Endothelial cell of umbilical vein (primary cell): ENCODE results near the gene TET1. TPM values are rescaled to one million over a fixed set of nuclear protein-coding genes. Genes with fewer than 3 reads are reported as not detected.

Experiments
- BruUV-seq: library from RNA; stranded (reverse); fragments of 400-500 nt; replicated peaks from 2 replicates; lab custom pipeline; 2021; lab: Mats Ljungman, UMichigan
- CTCF ChIA-PET: fragments of 300-600, 350-600 bp; sonication (Branson Sonifier 250); formaldehyde crosslinking; loops from one replicate; lab custom pipeline; 2021; ENCODE audit warnings: antibody characterized with exemption, inconsistent platforms; lab: Charles Lee
- POLR2A ChIA-PET: fragments of 300-600, 350-600 bp; sonication (Branson Sonifier 250); formaldehyde crosslinking; loops from one replicate; lab custom pipeline; 2021; ENCODE audit warnings: antibody characterized with exemption, inconsistent platforms; lab: Charles Lee
- DNase-seq: peaks from one replicate; pipeline ENCODE4 v3.0.0-alpha.2; 2011; ENCODE audit warnings: low read depth, low spot score
- FAIRE-seq: peaks from 2 replicates; lab custom pipeline; 2011; peaks lifted over from hg19 to GRCh38; lab: Jason Lieb, UNC
- H2AFZ ChIP-seq: 2 replicates; pipeline ENCODE4 v1.6.0; 2012; ENCODE audit warnings: low read depth, low read length, control low read depth, inconsistent platforms
- H3K27ac ChIP-seq: 2 replicates; pipeline ENCODE4 v1.5.1; 2011; ENCODE audit warnings: low read depth, mild to moderate bottlenecking, control low read depth, low read length, moderate library complexity; ENCODE audit not compliant: insufficient read depth
- H3K27me3 ChIP-seq, 2 experiments: 2 replicates each; pipeline versions ENCODE4 v1.6.0 to v1.6.1; 2011; ENCODE audit warnings: low read length in 2 of 2, mixed read lengths in 1 of 2; ENCODE audit not compliant: control insufficient read depth in 2 of 2, insufficient read depth in 2 of 2
- H3K36me3 ChIP-seq, 2 experiments: 2 replicates in 1 of 2; 3 replicates in 1 of 2; pipeline ENCODE4 v1.5.1; 2011; ENCODE audit warnings: low read length in 2 of 2, mild to moderate bottlenecking in 1 of 2, moderate library complexity in 1 of 2; ENCODE audit not compliant: control insufficient read depth in 2 of 2, insufficient read depth in 2 of 2; ENCODE audit errors: extremely low read depth in 1 of 2
- H3K4me1 ChIP-seq: 3 replicates; pipeline ENCODE4 v1.5.1; 2011; ENCODE audit warnings: mild to moderate bottlenecking, low read length; ENCODE audit not compliant: control insufficient read depth, insufficient read depth; ENCODE audit errors: extremely low read depth
- H3K4me2 ChIP-seq: 2 replicates; pipeline ENCODE4 v1.6.1; 2011; ENCODE audit warnings: low read length, control low read depth, mixed read lengths; ENCODE audit not compliant: insufficient read depth
- H3K4me3 ChIP-seq, 3 experiments: fragments of 200-600 bp in 1 of 3; sonication (generic), shearing (Covaris generic) in 1 of 3; replicated peaks in 1 of 3; 2 replicates each; pipeline ENCODE4 v1.5.1; 2011 to 2016; ENCODE audit warnings: control low read depth in 3 of 3, low read length in 3 of 3, mild to moderate bottlenecking in 2 of 3, inconsistent platforms in 1 of 3, low read depth in 1 of 3, moderate library complexity in 1 of 3; ENCODE audit not compliant: insufficient read depth in 1 of 3
- H3K79me2 ChIP-seq: 2 replicates; pipeline ENCODE4 v1.6.0; 2012; ENCODE audit warnings: low read length, inconsistent platforms; ENCODE audit not compliant: control insufficient read depth, insufficient read depth
- H3K9ac ChIP-seq: replicated peaks from 2 replicates; pipeline ENCODE3; 2011; ENCODE audit warnings: low read length, control low read depth; ENCODE audit not compliant: insufficient read depth; ENCODE audit errors: extremely low read depth
- H3K9me1 ChIP-seq: replicated peaks from 3 replicates; pipeline ENCODE4 v1.6.0; 2011; ENCODE audit warnings: mild to moderate bottlenecking, low read length; ENCODE audit not compliant: control insufficient read depth, insufficient read depth; ENCODE audit errors: extremely low read depth
- H3K9me3 ChIP-seq: replicated peaks from 2 replicates; pipeline ENCODE4 v1.5.1; 2012; ENCODE audit warnings: low read length, inconsistent platforms; ENCODE audit not compliant: control insufficient read depth, insufficient read depth
- H4K20me1 ChIP-seq: replicated peaks from 2 replicates; pipeline ENCODE3; 2011; ENCODE audit warnings: mild to moderate bottlenecking, low read length; ENCODE audit not compliant: control insufficient read depth, insufficient read depth; ENCODE audit errors: extremely low read depth
- EZH2 ChIP-seq: IDR thresholded peaks from 2 replicates; pipeline ENCODE4 v1.6.1; 2012; ENCODE audit warnings: borderline replicate concordance, low read depth, mild to moderate bottlenecking, moderate library complexity, low read length, inconsistent platforms; ENCODE audit not compliant: severe bottlenecking
- FOS ChIP-seq: IDR thresholded peaks from 2 replicates; pipeline ENCODE4 v1.6.1; 2011; ENCODE audit warnings: mild to moderate bottlenecking, low read length, moderate library complexity, borderline replicate concordance; ENCODE audit not compliant: insufficient read depth
- GATA2 ChIP-seq: IDR thresholded peaks from 2 replicates; pipeline ENCODE4 v1.7.0; 2011; ENCODE audit warnings: low read depth, mild to moderate bottlenecking, moderate library complexity, mixed read lengths, low read length; ENCODE audit not compliant: insufficient read length, insufficient read depth
- JUN ChIP-seq: IDR thresholded peaks from 2 replicates; pipeline ENCODE4 v1.6.1; 2011; ENCODE audit warnings: borderline replicate concordance, low read depth; ENCODE audit not compliant: insufficient read length, insufficient read depth
- MYC ChIP-seq: IDR thresholded peaks from one replicate; pipeline ENCODE4 v1.6.1; 2011; ENCODE audit warnings: mild to moderate bottlenecking, low read depth, low read length
- POLR2A ChIP-seq: IDR thresholded peaks from 2 replicates; pipeline ENCODE4 v1.6.1; 2012; ENCODE audit warnings: low read depth, mild to moderate bottlenecking, control low read depth, low read length
- POLR2AphosphoS5 ChIP-seq: IDR thresholded peaks from 2 replicates; pipeline ENCODE4 v1.6.1; 2012; ENCODE audit warnings: low read depth, mild to moderate bottlenecking, control low read depth, low read length, moderate library complexity; ENCODE audit not compliant: insufficient read depth
- dilution Hi-C: fragments of 300-500 bp; cut with MboI; formaldehyde crosslinking; loops from one replicate; pipeline ENCODE4 v1.15.0; 2019; ENCODE audit warnings: low sequenced_read_pairs; ENCODE audit not compliant: extremely low pct_ligation_motif_present
- intact Hi-C: fragments of 100-400 bp; cut with micrococcal nuclease; formaldehyde crosslinking; loops from one replicate; pipeline ENCODE4 v1.10.0; 2022
- polyA plus RNA-seq, 4 experiments: library from polyadenylated mRNA; depleted of rRNA in 3 of 4; stranded (reverse) in 3 of 4; unstranded in 1 of 4; fragments of >200 nt; gene quantifications; 2 replicates each; pipeline versions ENCODE4 v1.2.1 to v1.2.3, GENCODE V29; 2011 to 2012; ENCODE audit warnings: missing spikeins in 1 of 4
- total RNA-seq: library from RNA; stranded (reverse); gene quantifications from 2 replicates; pipeline ENCODE4 v1.2.3, GENCODE V29; 2021
- TF ChIP-seq, protein P1 (sequence below): IDR thresholded peaks from 2 replicates; pipeline ENCODE4 v1.6.1; 2011; ENCODE audit not compliant: insufficient read depth, insufficient read length
- TF ChIP-seq, protein P2 (sequence below), 2 donors: IDR thresholded peaks; 1 replicate in 1 of 2; 2 replicates in 1 of 2; pipeline ENCODE4 v1.5.1; 2011; ENCODE audit warnings: low read length in 2 of 2, mild to moderate bottlenecking in 2 of 2, moderate library complexity in 2 of 2, control low read depth in 1 of 2, inconsistent platforms in 1 of 2, low read depth in 1 of 2; ENCODE audit not compliant: insufficient read depth in 1 of 2; ENCODE audit errors: extremely low read depth in 1 of 2

Gene TET1
- total and polyA plus RNA-seq, 2 donors (not counting 3 experiments of a cell fraction or from before 2014, with no cell fraction given), result 0.23 to 1.5 TPM

DNA sequence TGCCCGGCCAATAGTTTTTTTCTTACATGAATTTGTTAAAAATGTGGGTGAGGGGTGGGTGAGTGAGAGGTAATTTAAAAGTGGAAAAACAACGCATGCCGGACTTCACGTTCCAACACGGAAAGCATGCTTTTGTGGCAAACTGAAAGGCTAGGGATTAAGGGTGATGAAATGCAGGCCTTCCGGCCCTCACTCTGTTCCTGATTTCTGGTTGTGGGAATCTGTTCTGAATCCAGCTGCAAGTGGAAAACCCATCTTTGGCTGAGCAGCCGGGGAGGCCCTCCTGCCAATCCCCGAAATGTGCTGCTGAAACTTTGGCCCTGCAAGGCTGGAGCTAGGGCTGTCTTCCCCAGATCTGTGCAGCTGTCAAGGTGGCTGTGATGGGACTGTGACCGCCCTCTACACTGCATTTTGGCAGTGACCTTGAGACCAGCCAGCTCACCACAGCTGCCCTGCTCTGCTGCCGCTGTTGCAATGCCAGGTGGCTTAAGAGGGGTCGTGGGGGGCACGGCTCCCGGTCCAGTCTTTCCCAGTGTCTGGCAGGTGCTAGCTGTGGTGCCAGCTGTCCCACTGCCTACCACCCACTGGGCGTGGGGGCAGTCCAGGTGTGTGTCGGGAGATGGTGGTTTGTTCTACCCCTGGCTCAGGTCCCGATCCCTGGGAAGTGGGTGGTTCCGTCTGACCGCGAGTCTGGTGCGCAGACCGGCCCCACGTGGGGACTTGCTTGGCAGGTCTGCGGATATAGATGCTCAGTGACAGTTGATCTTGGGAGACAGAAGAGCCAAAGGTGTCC, 39.0 kb downstream of the TET1 start:
- ChIA-PET POLR2A (interaction anchor here (1.3 kb wide), 1 partner anchor 39 kb away, joined by 4 read pairs; the partner anchor contains the start of gene TET1), CTCF (no interaction called here)
- TF ChIP-seq POLR2AphosphoS5 (no peak), MYC (no peak), JUN (no peak), POLR2A (no peak), GATA2 (no peak), EZH2 (no peak), FOS (no peak)
- TF ChIP-seq, protein P1, sequence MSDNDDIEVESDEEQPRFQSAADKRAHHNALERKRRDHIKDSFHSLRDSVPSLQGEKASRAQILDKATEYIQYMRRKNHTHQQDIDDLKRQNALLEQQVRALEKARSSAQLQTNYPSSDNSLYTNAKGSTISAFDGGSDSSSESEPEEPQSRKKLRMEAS, result no peak
- TF ChIP-seq, protein P2, sequence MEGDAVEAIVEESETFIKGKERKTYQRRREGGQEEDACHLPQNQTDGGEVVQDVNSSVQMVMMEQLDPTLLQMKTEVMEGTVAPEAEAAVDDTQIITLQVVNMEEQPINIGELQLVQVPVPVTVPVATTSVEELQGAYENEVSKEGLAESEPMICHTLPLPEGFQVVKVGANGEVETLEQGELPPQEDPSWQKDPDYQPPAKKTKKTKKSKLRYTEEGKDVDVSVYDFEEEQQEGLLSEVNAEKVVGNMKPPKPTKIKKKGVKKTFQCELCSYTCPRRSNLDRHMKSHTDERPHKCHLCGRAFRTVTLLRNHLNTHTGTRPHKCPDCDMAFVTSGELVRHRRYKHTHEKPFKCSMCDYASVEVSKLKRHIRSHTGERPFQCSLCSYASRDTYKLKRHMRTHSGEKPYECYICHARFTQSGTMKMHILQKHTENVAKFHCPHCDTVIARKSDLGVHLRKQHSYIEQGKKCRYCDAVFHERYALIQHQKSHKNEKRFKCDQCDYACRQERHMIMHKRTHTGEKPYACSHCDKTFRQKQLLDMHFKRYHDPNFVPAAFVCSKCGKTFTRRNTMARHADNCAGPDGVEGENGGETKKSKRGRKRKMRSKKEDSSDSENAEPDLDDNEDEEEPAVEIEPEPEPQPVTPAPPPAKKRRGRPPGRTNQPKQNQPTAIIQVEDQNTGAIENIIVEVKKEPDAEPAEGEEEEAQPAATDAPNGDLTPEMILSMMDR (IDR thresholded peaks at IDR 0.05; ENCODE audit: extremely low read depth in 1 of 2, insufficient read depth in 1 of 2, low read depth in 1 of 2, low read length in 2 of 2), result no peak
- peaks cover 14% of the 10 kb centered on the region for H3K4me1 ChIP-seq
- H3K36me3 ChIP-seq, result no peaks in the 10 kb centered on the region
- H3K27ac ChIP-seq, result no peak overlapping the region
- no peak overlapping the region for H3K4me3 ChIP-seq
- FAIRE-seq (no peak), DNase-seq (no peak)
- intact Hi-C loops, result no loop called here
- dilution Hi-C loops, result no loop called here
- no peaks in the 10 kb centered on the region for H3K79me2 ChIP-seq
- no peak overlapping the region for H3K9ac ChIP-seq
- H3K9me3 ChIP-seq, result no peaks in the 10 kb centered on the region
- BruUV-seq, result no TSS peak
- no peaks in the 10 kb centered on the region for H3K9me1 ChIP-seq
- no peaks in the 10 kb centered on the region for H4K20me1 ChIP-seq
- peak overlapping the region; percentile 97 for H3K4me2 ChIP-seq
- peak overlapping the region; percentile 98 for H2AFZ ChIP-seq
- H3K27me3 ChIP-seq, result no peaks in the 10 kb centered on the region
